B cell (primary cell): ENCODE data around the gene GARS1. TPM values are rescaled to one million over a fixed set of nuclear protein-coding genes. Genes with fewer than 3 reads are reported as not detected.

ENCODE experiments used
- ATAC-seq: fragments of 200-7000 bp; cut with Tn5 transposase; one replicate; pipeline ENCODE4 v1.10.0; 2021; ENCODE audit warnings: low read depth, mild to moderate bottlenecking, moderate number of reproducible peaks, moderate library complexity
- CTCF ChIA-PET: fragments of 350-600 bp; sonication (Branson Sonifier 250); formaldehyde crosslinking; loops from one replicate; lab custom pipeline; 2021; ENCODE audit warnings: antibody characterized with exemption, inconsistent platforms; lab: Charles Lee
- POLR2A ChIA-PET: fragments of 350-600 bp; sonication (Branson Sonifier 250); formaldehyde crosslinking; loops from one replicate; lab custom pipeline; 2021; ENCODE audit warnings: antibody characterized with exemption; lab: Charles Lee
- DNase-seq: peaks from one replicate; pipeline ENCODE4 v3.0.0; 2013
- H2AFZ ChIP-seq: 2 replicates; pipeline ENCODE4 v1.6.1; 2012; ENCODE audit warnings: mild to moderate bottlenecking, low read depth, low read length; ENCODE audit not compliant: insufficient read depth, poor library complexity, severe bottlenecking
- H3K27ac ChIP-seq, 2 donors: 1 replicate in 1 of 2; 2 replicates in 1 of 2; pipeline ENCODE4 v1.5.1; 2012 to 2013; ENCODE audit warnings: low read length in 2 of 2, mild to moderate bottlenecking in 2 of 2, moderate library complexity in 1 of 2
- H3K27me3 ChIP-seq, 4 experiments: fragments of 200-600 bp in 1 of 4; sonication (generic) in 1 of 4; replicated peaks in 1 of 4; 1 replicate in 2 of 4; 2 replicates in 2 of 4; pipeline versions ENCODE4 v1.6.1 to v1.7.0; 2013 to 2016; ENCODE audit warnings: low read length in 3 of 4, mild to moderate bottlenecking in 2 of 4, mixed read lengths in 1 of 4, moderate library complexity in 1 of 4; ENCODE audit not compliant: insufficient read depth in 4 of 4, control insufficient read depth in 3 of 4; ENCODE audit errors: control extremely low read depth in 1 of 4
- H3K36me3 ChIP-seq, 2 experiments: replicated peaks in 1 of 2; 1 replicate in 1 of 2; 2 replicates in 1 of 2; pipeline versions ENCODE4 v1.6.1 to v1.7.1; 2013; ENCODE audit warnings: low read length in 1 of 2; ENCODE audit not compliant: insufficient read depth in 2 of 2, control insufficient read depth in 1 of 2; ENCODE audit errors: control extremely low read depth in 1 of 2, extremely low read depth in 1 of 2
- H3K4me1 ChIP-seq, 2 donors: fragments of 200-600 bp in 1 of 2; sonication (generic) in 1 of 2; 1 replicate in 1 of 2; 2 replicates in 1 of 2; pipeline versions ENCODE4 v1.5.1 to v1.6.1; 2013 to 2017; ENCODE audit warnings: low read length in 2 of 2; ENCODE audit not compliant: control insufficient read depth in 2 of 2, insufficient read depth in 2 of 2
- H3K4me2 ChIP-seq: replicated peaks from 2 replicates; pipeline ENCODE3; 2012; ENCODE audit warnings: mild to moderate bottlenecking, low read depth, low read length; ENCODE audit not compliant: poor library complexity, severe bottlenecking
- H3K4me3 ChIP-seq, 5 experiments: fragments of 200-600 bp in 1 of 5; sonication (generic) in 1 of 5; 1 replicate in 3 of 5; 2 replicates in 2 of 5; pipeline versions ENCODE4 v1.5.1 to v1.7.0; 2011 to 2016; ENCODE audit warnings: low read length in 4 of 5, mild to moderate bottlenecking in 4 of 5, low read depth in 2 of 5, control low read depth in 1 of 5, moderate library complexity in 1 of 5; ENCODE audit not compliant: insufficient read depth in 1 of 5; ENCODE audit errors: control extremely low read depth in 1 of 5, extremely low read depth in 1 of 5
- H3K79me2 ChIP-seq: fragments of 200-600 bp; sonication (generic); one replicate; pipeline ENCODE4 v1.6.0; 2016; ENCODE audit warnings: low read length; ENCODE audit not compliant: control insufficient read depth, insufficient read depth
- H3K9ac ChIP-seq: fragments of 200-600 bp; sonication (generic); 2 replicates; pipeline ENCODE4 v1.6.1; 2017; ENCODE audit warnings: mild to moderate bottlenecking, low read length, moderate library complexity
- H3K9me3 ChIP-seq, 3 donors: one replicate each; pipeline versions ENCODE4 v1.6.1 to v1.7.1; 2013; ENCODE audit warnings: low read length in 2 of 3; ENCODE audit not compliant: control insufficient read depth in 2 of 3, insufficient read depth in 1 of 3; ENCODE audit errors: control extremely low read depth in 1 of 3
- H4K20me1 ChIP-seq: 2 replicates; pipeline ENCODE4 v1.6.0; 2012; ENCODE audit warnings: mild to moderate bottlenecking, low read length; ENCODE audit not compliant: insufficient read depth, control insufficient read depth, poor library complexity, severe bottlenecking
- H3K27ac Mint-ChIP-seq: one replicate; pipeline ENCODE4 v1.8.0; 2021; ENCODE audit warnings: mixed read lengths
- H3K27me3 Mint-ChIP-seq: one replicate; pipeline ENCODE4 v1.8.0; 2021; ENCODE audit warnings: mixed read lengths
- H3K4me1 Mint-ChIP-seq: one replicate; pipeline ENCODE4 v1.8.0; 2021; ENCODE audit warnings: mixed read lengths
- H3K4me3 Mint-ChIP-seq: one replicate; pipeline ENCODE4 v1.8.0; 2021; ENCODE audit warnings: mixed read lengths
- H3K9me3 Mint-ChIP-seq: one replicate; pipeline ENCODE4 v1.8.0; 2022; ENCODE audit warnings: mixed read lengths; ENCODE audit not compliant: insufficient read depth
- CTCF ChIP-seq: fragments of 200-600 bp; IDR thresholded peaks from one replicate; pipeline ENCODE4 v1.8.0; 2022; ENCODE audit warnings: antibody characterized with exemption, mild to moderate bottlenecking
- EZH2 ChIP-seq: IDR thresholded peaks from 2 replicates; pipeline ENCODE4 v1.6.1; 2012; ENCODE audit warnings: borderline replicate concordance, low read depth, mild to moderate bottlenecking, moderate library complexity, low read length; ENCODE audit not compliant: insufficient read depth, poor library complexity, severe bottlenecking
- WGBS: methylation state at CpG from one replicate; pipeline ENCODE4 v1.1.5; 2013; ENCODE audit warnings: missing lambda C conversion rate; ENCODE audit not compliant: insufficient coverage; 5-methylcytosine and 5-hydroxymethylcytosine counted together
- intact Hi-C: fragments of 100-400 bp; cut with micrococcal nuclease; formaldehyde crosslinking; loops from one replicate; pipeline ENCODE4 v1.10.0; 2022
- polyA plus RNA-seq: library from polyadenylated mRNA; depleted of rRNA; stranded (reverse); fragments of >200 nt; gene quantifications from 2 replicates; pipeline ENCODE4 v1.2.3, GENCODE V29; 2012
- total RNA-seq, 2 donors: library from RNA; stranded (reverse); fragments of 120-200 nt in 1 of 2; gene quantifications; 1 replicate in 1 of 2; 2 replicates in 1 of 2; pipeline versions ENCODE4 v1.2.3 to v1.2.4, GENCODE V29; 2013 to 2022

Gene GARS1
- total and polyA plus RNA-seq, 2 donors (not counting 1 experiment from before 2014, with no cell fraction given) = 54.9 to 61.7 TPM

- Mint-ChIP-seq H3K4me3 (peak within 1 kb of the TSS; percentile 79), H3K4me1 (peaks cover 15% of the 10 kb centered on the region), H3K27ac (no peak within 1 kb of the TSS), H3K27me3 (peaks cover 78% of the 10 kb centered on the region), H3K9me3 (no peaks in the 10 kb centered on the region)
- Histone ChIP-seq H3K4me3 (peak within 1 kb of the TSS in 3 of 5 experiments; percentile 38 to 39 (median 39)), H3K27me3 (peaks cover 0 to 62% (median 14%) of the 10 kb centered on the region in 4 experiments), H2AFZ (peak within 1 kb of the TSS; percentile 60), H3K9ac (peak within 1 kb of the TSS; percentile 49), H3K27ac (no peak within 1 kb of the TSS), H3K4me2 (peak within 1 kb of the TSS; percentile 72), H3K36me3 (no peaks in the 10 kb centered on the region), H4K20me1 (no peaks in the 10 kb centered on the region), H3K4me1 (peaks cover 14 to 15% of the 10 kb centered on the region in 2 donors), H3K9me3 (peaks cover 0 to 3% (median 0%) of the 10 kb centered on the region in 3 donors), H3K79me2 (no peaks in the 10 kb centered on the region)
- peak; percentile 40 for DNase-seq
- intact Hi-C loops = no loop called here
- 5% methylated on average over 67 of the region's 67 CpGs for WGBS
- CTCF ChIA-PET = interaction anchor here (0.9 kb wide), 1 partner anchor 14 kb away, joined by 3 read pairs; no protein-coding TSS in a partner anchor
- POLR2A ChIA-PET = no interaction called here
- peak; percentile 9 for TF ChIP-seq CTCF
- TF ChIP-seq EZH2 = no peak
- peak; percentile 49 for ATAC-seq
These were observed 87.8 kb downstream of the GARS1 start, which contains the start of gene CRHR2 for GRCh38 chr7:30682212-30683083. CRHR2 (minus strand) TSS chr7:30682456; CDS start chr7:30682280, 176 bp downstream.

- H3K27ac ChIP-seq = no peak overlapping the region
- POLR2A ChIA-PET = no interaction called here
- no peak overlapping the region for H3K4me2 ChIP-seq
- H3K4me1 Mint-ChIP-seq = peaks cover 15% of the 10 kb centered on the region
- H3K4me3 ChIP-seq = no peak overlapping the region
- no peaks in the 10 kb centered on the region for H4K20me1 ChIP-seq
- peaks cover 79% of the 10 kb centered on the region for H3K27me3 Mint-ChIP-seq
- no peak for DNase-seq
- H3K9me3 Mint-ChIP-seq = no peaks in the 10 kb centered on the region
- peaks cover 0 to 3% (median 0%) of the 10 kb centered on the region in 3 donors for H3K9me3 ChIP-seq
- 82% methylated on average over 3 of the region's 5 CpGs for WGBS
- CTCF ChIA-PET = no interaction called here
- peaks cover 14 to 15% of the 10 kb centered on the region in 2 donors for H3K4me1 ChIP-seq
- intact Hi-C loops = no loop called here
- H3K27me3 ChIP-seq = peaks cover 0 to 65% (median 14%) of the 10 kb centered on the region in 4 experiments
- no peak overlapping the region for H2AFZ ChIP-seq
- no peak overlapping the region for H3K9ac ChIP-seq
- no peaks in the 10 kb centered on the region for H3K79me2 ChIP-seq
- no peak for ATAC-seq
- H3K27ac Mint-ChIP-seq = no peak overlapping the region
- TF ChIP-seq EZH2 (no peak), CTCF (no peak)
- H3K4me3 Mint-ChIP-seq = peak overlapping the region; percentile 73
- H3K36me3 ChIP-seq = no peaks in the 10 kb centered on the region
These were observed 88.6 kb downstream of the GARS1 start for GRCh38 chr7:30683306-30683705.
